NCI-H1105 (cell line): Measurements from ENCODE around the gene PATL2.
"Not testable (repeated sequence)": the region's sequence is repeated elsewhere in the genome, so short reads cannot be mapped to it uniquely, and the experiment has no call there.

Source experiments
- DNase-seq: peaks from one replicate; lab custom pipeline; 2025; lab: John Stamatoyannopoulos, UW

The PATL2 gene

DNA sequence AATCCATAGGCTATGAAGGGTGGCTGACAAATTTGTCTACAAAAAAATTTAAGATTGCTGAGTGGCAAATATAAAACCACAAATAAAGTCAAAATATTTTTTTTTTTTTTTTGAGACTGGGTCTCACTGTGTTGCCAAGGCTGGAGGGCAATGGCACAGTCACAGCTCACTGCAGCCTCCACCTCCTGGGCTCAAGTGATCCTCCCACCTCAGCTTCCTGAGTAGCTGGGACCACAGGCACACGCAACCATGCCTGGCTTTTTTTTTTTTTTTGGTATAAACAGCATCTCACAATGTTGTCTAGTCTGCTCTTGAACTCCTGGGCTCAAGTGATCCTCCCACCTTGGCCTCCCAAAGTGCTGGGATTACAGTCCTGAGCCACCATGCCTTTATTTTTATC lies 20.9 kb downstream of the PATL2 start:
- not testable (repeated sequence) for DNase-seq

DNA sequence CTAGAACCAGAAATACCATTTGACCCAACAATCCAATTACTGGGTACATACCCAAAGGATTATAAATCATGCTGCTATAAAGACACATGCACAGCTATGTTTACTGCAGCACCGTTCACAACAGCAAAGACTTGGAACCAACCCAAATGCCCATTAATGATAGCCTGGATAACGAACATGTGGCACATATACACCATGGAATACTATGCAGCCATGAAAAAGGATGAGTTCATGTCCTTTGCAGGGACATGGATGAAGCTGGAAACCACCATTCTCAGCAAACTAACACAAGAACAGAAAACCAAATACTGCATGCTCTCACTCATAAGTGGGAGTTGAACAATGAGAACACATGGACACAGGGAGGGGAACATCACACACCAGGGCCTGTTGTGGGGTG lies 21.8 kb downstream of the PATL2 start:
- DNase-seq: not testable (repeated sequence)

- peak; percentile 19 for DNase-seq
These were observed 28.1 kb downstream of the PATL2 start for GRCh38 chr15:44682809-44683682.

DNA sequence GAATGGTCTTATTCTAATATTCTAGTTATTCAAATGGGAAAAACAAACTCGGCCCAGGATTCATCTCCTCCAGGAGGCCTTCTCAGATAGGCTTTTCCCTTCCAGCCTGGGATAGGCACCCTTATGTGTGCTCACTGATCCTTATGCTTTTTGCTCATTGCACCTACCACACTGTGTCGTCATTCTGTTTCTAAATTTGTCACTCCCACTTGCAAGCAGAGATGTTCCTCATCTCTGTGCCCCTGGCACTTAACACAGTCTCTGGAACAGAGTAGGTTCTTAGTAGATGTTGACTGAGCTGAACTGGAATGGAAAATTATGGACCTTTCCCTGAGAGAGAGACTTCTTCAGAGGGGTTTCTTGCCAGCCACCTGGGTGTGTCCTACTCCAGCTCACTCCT lies 28.9 kb downstream of the PATL2 start:
- DNase-seq: no peak

DNA sequence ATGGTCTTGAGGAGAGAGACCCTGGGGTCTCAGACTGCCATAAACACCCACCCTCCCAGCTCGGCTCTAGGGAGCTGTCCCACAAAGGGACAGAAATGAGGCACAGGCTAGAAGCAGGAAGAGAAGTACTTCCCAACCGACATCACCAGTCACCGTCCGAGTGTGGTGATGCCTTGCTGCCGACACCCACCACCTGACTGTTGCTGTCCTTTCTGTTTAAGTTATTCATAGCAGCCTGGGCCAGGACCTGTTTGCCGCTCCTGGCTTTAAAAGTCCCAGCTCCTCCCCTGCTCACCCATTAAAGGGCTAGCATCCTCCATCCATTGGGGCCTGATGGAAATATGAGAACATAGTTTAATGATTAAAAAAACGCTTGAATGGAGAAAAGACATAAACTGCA lies 34.4 kb downstream of the PATL2 start:
- no peak for DNase-seq

GRCh38 chr15:44675911-44676310 lies 35.2 kb downstream of the PATL2 start:
- no peak for DNase-seq

GRCh38 chr15:44673639-44674038 lies 37.5 kb downstream of the PATL2 start:
- no peak for DNase-seq

- no peak for DNase-seq
These were observed 40.8 kb downstream of the PATL2 start for GRCh38 chr15:44670087-44670950.

GRCh38 chr15:44668921-44669320 lies 42.2 kb downstream of the PATL2 start:
- DNase-seq: no peak

DNA sequence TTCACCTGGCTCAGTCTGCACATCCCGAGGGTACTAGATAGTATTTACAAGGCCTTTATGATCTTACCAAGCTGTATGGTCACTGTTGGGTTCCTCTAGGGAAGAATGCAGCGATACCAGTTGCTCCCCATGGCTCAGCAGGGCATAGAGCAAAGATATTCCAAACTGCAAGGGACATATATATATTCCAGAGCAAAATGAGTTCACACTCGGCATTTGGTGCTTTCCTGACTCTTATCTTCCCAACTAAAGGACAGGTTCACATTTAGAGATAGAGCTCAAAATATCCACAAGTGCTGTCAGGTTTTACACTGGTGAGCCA lies 44.1 kb downstream of the PATL2 start:
- no peak for DNase-seq

- DNase-seq: no peak
These were observed 44.7 kb downstream of the PATL2 start for GRCh38 chr15:44666210-44667038.

GRCh38 chr15:44663410-44664308 lies 47.5 kb downstream of the PATL2 start, which contains the start of gene SPG11:
SPG11 (minus strand) TSS chr15:44663662; CDS start chr15:44663647, 15 bp downstream.
- DNase-seq: peak; percentile 82

GRCh38 chr15:44662478-44663409 lies 48.4 kb downstream of the PATL2 start:
- DNase-seq: peak; percentile 40

DNA sequence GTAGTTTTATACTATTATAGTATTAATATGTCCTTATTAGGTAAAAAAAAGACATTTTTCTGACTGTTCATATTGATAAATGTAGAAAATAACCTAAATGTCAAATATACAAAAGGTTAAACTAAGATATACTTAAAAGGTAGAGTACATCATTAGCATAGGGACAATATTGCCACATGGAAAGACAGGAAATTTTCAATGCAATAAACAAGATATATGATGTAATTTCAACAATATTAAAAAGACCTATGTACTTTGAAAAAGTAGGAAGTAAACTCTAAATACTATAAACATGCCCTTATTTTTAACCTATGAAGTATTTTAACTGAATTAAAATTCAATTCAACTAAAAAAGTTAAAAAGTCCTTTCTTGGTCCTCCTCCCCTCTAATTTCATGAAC lies 49.5 kb downstream of the PATL2 start:
- no peak for DNase-seq

- DNase-seq: no peak
These were observed 52.1 kb downstream of the PATL2 start for GRCh38 chr15:44659056-44659455.

- DNase-seq: no peak
These were observed 53.7 kb downstream of the PATL2 start for GRCh38 chr15:44657378-44657777.

GRCh38 chr15:44656913-44657312 lies 54.2 kb downstream of the PATL2 start:
- no peak for DNase-seq

GRCh38 chr15:44656298-44656697 lies 54.8 kb downstream of the PATL2 start:
- no peak for DNase-seq

- DNase-seq: no peak
These were observed 56.3 kb downstream of the PATL2 start for GRCh38 chr15:44654858-44655257.

GRCh38 chr15:44647637-44648036 lies 63.5 kb downstream of the PATL2 start:
- DNase-seq: no peak
